Natural killer cell (primary cell): ENCODE results near the gene RARB. TPM values are rescaled to one million over a fixed set of nuclear protein-coding genes. Genes with fewer than 3 reads are reported as not detected.

Source experiments
- ATAC-seq, 3 donors: fragments of 150-1000 bp in 2 of 3; fragments of 200-7000 bp in 1 of 3; cut with Tn5 transposase; 1 replicate in 1 of 3; 2 replicates in 2 of 3; pipeline ENCODE4 v1.10.0; 2021; ENCODE audit warnings: mild to moderate bottlenecking in 2 of 3, moderate library complexity in 2 of 3
- DNase-seq, 2 donors: peaks; one replicate each; pipeline versions ENCODE4 v3.0.0 to v3.0.0-alpha.2; 2013 to 2021; ENCODE audit warnings: mixed read lengths in 1 of 2
- H3K27ac ChIP-seq: one replicate; pipeline ENCODE4 v1.5.1; 2013; ENCODE audit warnings: mild to moderate bottlenecking, low read length
- H3K27me3 ChIP-seq: one replicate; pipeline ENCODE4 v1.6.1; 2013; ENCODE audit warnings: low read length; ENCODE audit not compliant: control insufficient read depth, insufficient read depth
- H3K36me3 ChIP-seq: one replicate; pipeline ENCODE4 v1.6.1; 2013; ENCODE audit warnings: low read length; ENCODE audit not compliant: control insufficient read depth, insufficient read depth
- H3K4me1 ChIP-seq: one replicate; pipeline ENCODE4 v1.6.1; 2013; ENCODE audit warnings: low read length; ENCODE audit not compliant: control insufficient read depth, insufficient read depth
- H3K4me3 ChIP-seq: one replicate; pipeline ENCODE4 v1.5.1; 2013; ENCODE audit warnings: low read length
- H3K9me3 ChIP-seq: one replicate; pipeline ENCODE4 v1.6.1; 2013; ENCODE audit warnings: low read length; ENCODE audit not compliant: control insufficient read depth, insufficient read depth
- H3K27ac Mint-ChIP-seq, 2 donors: one replicate each; pipeline ENCODE4 v1.8.0; 2022; ENCODE audit warnings: mild to moderate bottlenecking in 2 of 2, mixed read lengths in 2 of 2, moderate library complexity in 1 of 2
- H3K27me3 Mint-ChIP-seq, 2 donors: one replicate each; pipeline ENCODE4 v1.8.0; 2022; ENCODE audit warnings: low read depth in 2 of 2, mixed read lengths in 2 of 2
- H3K36me3 Mint-ChIP-seq: one replicate; pipeline ENCODE4 v1.8.0; 2022; ENCODE audit warnings: mixed read lengths
- H3K4me1 Mint-ChIP-seq, 2 donors: one replicate each; pipeline ENCODE4 v1.8.0; 2022; ENCODE audit warnings: mixed read lengths in 2 of 2
- H3K4me3 Mint-ChIP-seq: one replicate; pipeline ENCODE4 v1.8.0; 2022; ENCODE audit warnings: mild to moderate bottlenecking, moderate library complexity, mixed read lengths
- H3K9me3 Mint-ChIP-seq, 2 donors: one replicate each; pipeline ENCODE4 v1.8.0; 2022; ENCODE audit warnings: mixed read lengths in 2 of 2
- WGBS: methylation state at CpG from one replicate; pipeline ENCODE4 v1.1.7; 2013; ENCODE audit warnings: missing lambda C conversion rate; ENCODE audit not compliant: insufficient coverage; 5-methylcytosine and 5-hydroxymethylcytosine counted together
- intact Hi-C: fragments of 100-400 bp; cut with micrococcal nuclease; formaldehyde crosslinking; loops from one replicate; pipeline ENCODE4 v1.14.2; 2022
- total RNA-seq, 4 donors: library from RNA; stranded (reverse); fragments of 120-200 nt in 1 of 4; gene quantifications; one replicate each; pipeline versions ENCODE4 v1.2.3 to v1.2.4, GENCODE V29; 2013 to 2022
- TF ChIP-seq, protein P1 (sequence below): fragments of 200-600 bp; IDR thresholded peaks from one replicate; pipeline ENCODE4 v1.8.0; 2022; ENCODE audit warnings: antibody characterized with exemption

The RARB gene
- total RNA-seq, 3 donors from 2014 or later (not counting 1 experiment from before 2014, with no cell fraction given) = not detected

DNA sequence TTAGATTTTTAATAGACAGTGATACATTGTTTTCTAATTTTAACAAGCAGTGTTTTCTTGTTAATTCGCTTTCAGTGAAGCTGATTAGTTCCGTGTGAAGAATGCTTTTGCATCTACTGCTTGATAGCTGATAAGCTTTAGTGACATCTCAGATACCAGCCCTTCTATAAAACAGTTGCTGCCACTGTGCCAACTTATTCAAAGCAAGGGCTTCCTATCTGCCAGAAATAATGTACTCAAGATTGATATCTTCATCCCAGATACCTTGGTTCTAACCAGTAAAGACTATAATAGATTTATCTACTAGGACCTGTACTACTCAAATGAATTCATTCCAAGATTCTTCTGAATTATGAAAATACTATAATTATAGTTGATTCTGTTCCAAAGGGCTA lies 30.4 kb downstream of the RARB start:
- TF ChIP-seq, protein P1, sequence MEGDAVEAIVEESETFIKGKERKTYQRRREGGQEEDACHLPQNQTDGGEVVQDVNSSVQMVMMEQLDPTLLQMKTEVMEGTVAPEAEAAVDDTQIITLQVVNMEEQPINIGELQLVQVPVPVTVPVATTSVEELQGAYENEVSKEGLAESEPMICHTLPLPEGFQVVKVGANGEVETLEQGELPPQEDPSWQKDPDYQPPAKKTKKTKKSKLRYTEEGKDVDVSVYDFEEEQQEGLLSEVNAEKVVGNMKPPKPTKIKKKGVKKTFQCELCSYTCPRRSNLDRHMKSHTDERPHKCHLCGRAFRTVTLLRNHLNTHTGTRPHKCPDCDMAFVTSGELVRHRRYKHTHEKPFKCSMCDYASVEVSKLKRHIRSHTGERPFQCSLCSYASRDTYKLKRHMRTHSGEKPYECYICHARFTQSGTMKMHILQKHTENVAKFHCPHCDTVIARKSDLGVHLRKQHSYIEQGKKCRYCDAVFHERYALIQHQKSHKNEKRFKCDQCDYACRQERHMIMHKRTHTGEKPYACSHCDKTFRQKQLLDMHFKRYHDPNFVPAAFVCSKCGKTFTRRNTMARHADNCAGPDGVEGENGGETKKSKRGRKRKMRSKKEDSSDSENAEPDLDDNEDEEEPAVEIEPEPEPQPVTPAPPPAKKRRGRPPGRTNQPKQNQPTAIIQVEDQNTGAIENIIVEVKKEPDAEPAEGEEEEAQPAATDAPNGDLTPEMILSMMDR = no peak
- Mint-ChIP-seq H3K27ac (peak overlapping the region in 1 of 2 donors; percentile 50), H3K27me3 (peaks cover 0 to 2% of the 10 kb centered on the region in 2 donors), H3K9me3 (no peaks in the 10 kb centered on the region), H3K4me3 (no peak overlapping the region), H3K36me3 (no peaks in the 10 kb centered on the region), H3K4me1 (peaks cover 32 to 37% of the 10 kb centered on the region in 2 donors)
- ATAC-seq = no peak
- no peaks in the 10 kb centered on the region for H3K27me3 ChIP-seq
- no peaks in the 10 kb centered on the region for H3K36me3 ChIP-seq
- intact Hi-C loops = no loop called here
- DNase-seq = no peak
- 100% methylated on average over 2 of the region's 2 CpGs for WGBS
- peaks cover 30% of the 10 kb centered on the region for H3K4me1 ChIP-seq
- H3K4me3 ChIP-seq = no peak overlapping the region
- H3K9me3 ChIP-seq = no peaks in the 10 kb centered on the region
- no peak overlapping the region for H3K27ac ChIP-seq

DNA sequence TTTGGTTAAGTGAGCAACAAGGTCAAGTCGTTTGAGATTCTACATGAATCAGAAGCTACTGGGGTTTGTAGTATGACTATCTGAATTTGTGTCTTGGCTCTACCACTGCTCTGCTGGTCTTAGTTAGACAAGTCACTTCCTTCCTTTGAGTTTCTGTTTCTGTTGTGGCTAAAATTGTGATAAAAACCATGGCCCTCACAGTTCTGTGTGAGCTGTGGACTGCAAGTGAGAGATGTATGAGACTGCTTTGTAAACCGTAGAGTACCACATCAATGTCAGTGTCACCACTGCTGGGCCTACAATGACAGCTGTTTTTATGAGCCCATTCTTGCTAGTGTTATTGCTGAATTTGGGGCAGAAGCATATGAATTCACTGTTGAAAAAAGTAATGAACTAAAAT lies 32.7 kb downstream of the RARB start:
- ATAC-seq = peak; percentile 89 to 96 (median 95)
- intact Hi-C loops = loop anchor here (2.0 kb wide), 1 partner anchor 774 kb away; no protein-coding TSS in a partner anchor
- H3K9me3 Mint-ChIP-seq = no peaks in the 10 kb centered on the region
- H3K36me3 Mint-ChIP-seq = no peaks in the 10 kb centered on the region
- no peak overlapping the region for H3K4me3 ChIP-seq
- TF ChIP-seq, protein P1 = no peak
- peak overlapping the region; percentile 73 for H3K27ac ChIP-seq
- peak overlapping the region; percentile 36 for H3K4me3 Mint-ChIP-seq
- peak overlapping the region; percentile 84 to 90 for H3K27ac Mint-ChIP-seq
- H3K9me3 ChIP-seq = no peaks in the 10 kb centered on the region
- no peaks in the 10 kb centered on the region for H3K27me3 Mint-ChIP-seq
- no peaks in the 10 kb centered on the region for H3K27me3 ChIP-seq
- H3K4me1 ChIP-seq = peaks cover 30% of the 10 kb centered on the region
- 3% methylated on average over 2 of the region's 2 CpGs for WGBS
- peaks cover 32 to 37% of the 10 kb centered on the region in 2 donors for H3K4me1 Mint-ChIP-seq
- no peaks in the 10 kb centered on the region for H3K36me3 ChIP-seq
- DNase-seq = peak; percentile 38 to 41

DNA sequence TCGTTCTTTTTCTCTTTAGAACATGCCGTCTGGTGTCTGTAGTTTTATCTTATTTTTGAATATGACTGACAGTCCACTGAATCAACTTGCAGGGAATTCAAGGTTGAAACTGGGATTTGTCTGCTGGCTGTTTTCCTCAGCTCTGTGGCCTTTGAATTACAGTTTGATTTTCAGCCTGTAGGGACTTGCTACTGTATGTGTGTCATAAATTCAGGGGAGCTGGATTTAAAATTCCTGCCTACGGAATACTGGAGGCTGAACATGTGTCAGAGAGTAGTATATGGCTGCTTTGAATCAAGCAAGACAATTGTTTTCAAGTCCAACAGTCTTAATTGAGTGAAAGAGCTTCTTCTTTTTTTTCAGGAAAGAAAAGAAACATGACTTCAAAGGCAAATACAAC lies 33.9 kb downstream of the RARB start:
- intact Hi-C loops = loop anchor here (2.0 kb wide), 1 partner anchor 775 kb away; no protein-coding TSS in a partner anchor
- no peak overlapping the region for H3K4me3 ChIP-seq
- Mint-ChIP-seq H3K27ac (peak overlapping the region; percentile 84 to 90), H3K36me3 (no peaks in the 10 kb centered on the region), H3K4me1 (peaks cover 32 to 37% of the 10 kb centered on the region in 2 donors), H3K4me3 (peak overlapping the region; percentile 36), H3K27me3 (no peaks in the 10 kb centered on the region), H3K9me3 (no peaks in the 10 kb centered on the region)
- peak overlapping the region; percentile 73 for H3K27ac ChIP-seq
- 70% methylated on average over 2 of the region's 3 CpGs for WGBS
- TF ChIP-seq, protein P1 = no peak
- H3K9me3 ChIP-seq = no peaks in the 10 kb centered on the region
- DNase-seq = no peak
- no peak for ATAC-seq
- no peaks in the 10 kb centered on the region for H3K27me3 ChIP-seq
- H3K4me1 ChIP-seq = peaks cover 30% of the 10 kb centered on the region
- H3K36me3 ChIP-seq = no peaks in the 10 kb centered on the region

DNA sequence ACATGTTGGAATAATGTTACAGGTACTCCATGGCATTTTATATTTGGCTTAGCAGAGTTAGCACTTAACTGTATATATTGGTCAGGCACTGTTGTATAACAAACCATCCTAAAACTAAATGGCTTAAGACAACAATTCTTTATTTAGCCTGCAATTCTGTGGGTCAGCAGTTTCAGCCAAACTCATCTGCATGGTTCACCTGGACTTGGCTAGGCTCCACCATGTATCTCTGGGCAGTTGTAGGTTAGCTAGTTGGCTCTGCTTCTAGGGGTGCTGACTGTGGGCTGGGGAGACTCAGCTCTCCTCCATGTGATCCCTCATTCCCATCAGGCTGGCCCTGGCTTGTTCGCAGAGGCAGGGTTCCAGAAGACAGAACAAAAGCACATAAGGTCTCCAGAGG lies 34.4 kb downstream of the RARB start:
- H3K27ac ChIP-seq = peak overlapping the region; percentile 51
- no peaks in the 10 kb centered on the region for H3K36me3 ChIP-seq
- H3K27me3 ChIP-seq = no peaks in the 10 kb centered on the region
- H3K4me1 ChIP-seq = peaks cover 30% of the 10 kb centered on the region
- 94% methylated on average over 1 of the region's 1 CpG for WGBS
- TF ChIP-seq, protein P1 = no peak
- Mint-ChIP-seq H3K9me3 (no peaks in the 10 kb centered on the region), H3K27me3 (no peaks in the 10 kb centered on the region), H3K4me3 (peak overlapping the region; percentile 36), H3K36me3 (no peaks in the 10 kb centered on the region), H3K4me1 (peaks cover 32 to 37% of the 10 kb centered on the region in 2 donors), H3K27ac (peak overlapping the region; percentile 84 to 90)
- DNase-seq (no peak), ATAC-seq (no peak)
- H3K4me3 ChIP-seq = no peak overlapping the region
- H3K9me3 ChIP-seq = no peaks in the 10 kb centered on the region
- intact Hi-C loops = no loop called here
